ENCODE results near the gene LIPG. TPM values are rescaled to one million over a fixed set of nuclear protein-coding genes. Genes with fewer than 3 reads are reported as not detected.

LIPG gene
- total and polyA plus RNA-seq, 9 of the 15 experiments (the other 6 are each of a cell fraction or from before 2014, with no cell fraction given), result 0.76 to 1.8 (median 1.3) TPM

DNA sequence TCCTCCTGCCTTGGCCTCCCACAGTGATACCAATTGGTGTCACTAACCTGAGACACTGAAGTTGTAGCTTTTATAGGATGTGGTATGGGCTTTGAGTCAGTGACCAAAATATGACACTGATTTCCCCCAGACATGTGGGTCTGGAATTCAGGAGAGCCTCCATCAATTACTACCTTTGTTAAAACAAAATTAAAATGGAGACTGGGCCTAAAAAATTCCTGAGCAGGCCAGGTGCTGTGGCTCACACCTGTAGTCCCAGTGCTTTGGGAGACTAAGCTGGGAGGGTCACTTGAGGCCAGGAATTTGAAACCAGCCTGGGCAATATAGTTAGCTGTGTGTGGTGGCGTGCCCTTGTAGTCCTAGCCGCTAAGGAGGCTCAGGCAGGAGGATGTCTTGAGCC is 36.9 kb upstream of the LIPG start (continued):
- TF ChIP-seq ZNF778 (CRISPR knock-in tag; IDR thresholded peaks at IDR 0.05) (no peak), ZNF217 (CRISPR knock-in tag; IDR thresholded peaks at IDR 0.05) (no peak), HDAC1 (IDR thresholded peaks at IDR 0.05) (no peak), CLOCK (CRISPR knock-in tag; IDR thresholded peaks at IDR 0.05; ENCODE audit: borderline replicate concordance) (no peak), RAD51 (IDR thresholded peaks at IDR 0.05; ENCODE audit: borderline replicate concordance, low read depth) (no peak), USF1 (CRISPR knock-in tag; IDR thresholded peaks at IDR 0.05) (no peak), FIP1L1 (IDR thresholded peaks at IDR 0.05; ENCODE audit: low read depth, low read length, poor library complexity, severe bottlenecking) (no peak)

- H3K36me3 ChIP-seq (ENCODE audit: control insufficient read depth, insufficient read depth, low read length), result no peaks in the 10 kb centered on the region
- FAIRE-seq (no peak), ATAC-seq (no peak), DNase-seq (ENCODE audit: extremely low read depth in 1 of 4, low spot score in 3 of 4) (no peak)
- in situ Hi-C loops (cut with MboI) (no loop called here), intact Hi-C loops (cut with micrococcal nuclease) (no loop called here)
- ChIA-PET POLR2A (interaction anchor here (1.1 kb wide), 1 partner anchor 333 kb away, joined by 3 read pairs; no protein-coding TSS in a partner anchor), CTCF (ENCODE audit: low intra/inter-chr PET ratio) (no interaction called here)
- H3K9me3 ChIP-seq (replicated peaks; ENCODE audit: control insufficient read depth, insufficient read depth, low read depth, low read length), result no peaks in the 10 kb centered on the region
- no peaks in the 10 kb centered on the region for H3K9me1 ChIP-seq (ENCODE audit: control insufficient read depth, insufficient read depth, low read length)
- WGBS (ENCODE audit: insufficient coverage, low coverage, missing lambda C conversion rate), result 64% methylated on average over 2 of the region's 2 CpGs
- H3K9ac ChIP-seq (ENCODE audit: insufficient read depth in 1 of 2, low read depth in 2 of 2, low read length in 2 of 2), result no peak overlapping the region
- H3K4me3 ChIP-seq, result no peak overlapping the region
- no peak overlapping the region for H3K4me2 ChIP-seq (ENCODE audit: insufficient read depth, low read length)
- H3K79me2 ChIP-seq (ENCODE audit: control insufficient read depth, insufficient read depth, low read length), result no peaks in the 10 kb centered on the region
- H3K27ac ChIP-seq (ENCODE audit: extremely low read depth, low read depth, low read length), result no peak overlapping the region
- H2AFZ ChIP-seq (ENCODE audit: low read depth, low read length), result no peak overlapping the region
- H3K4me1 ChIP-seq (replicated peaks in 1 of 2; ENCODE audit: control insufficient read depth in 2 of 2, insufficient read depth in 2 of 2, low read length in 2 of 2), result peaks cover 3 to 25% of the 10 kb centered on the region in 2 experiments; a peak in 3 of 5 replicates
- no TSS peak for BruUV-seq (replicated peaks)
- TF ChIP-seq, protein P1, sequence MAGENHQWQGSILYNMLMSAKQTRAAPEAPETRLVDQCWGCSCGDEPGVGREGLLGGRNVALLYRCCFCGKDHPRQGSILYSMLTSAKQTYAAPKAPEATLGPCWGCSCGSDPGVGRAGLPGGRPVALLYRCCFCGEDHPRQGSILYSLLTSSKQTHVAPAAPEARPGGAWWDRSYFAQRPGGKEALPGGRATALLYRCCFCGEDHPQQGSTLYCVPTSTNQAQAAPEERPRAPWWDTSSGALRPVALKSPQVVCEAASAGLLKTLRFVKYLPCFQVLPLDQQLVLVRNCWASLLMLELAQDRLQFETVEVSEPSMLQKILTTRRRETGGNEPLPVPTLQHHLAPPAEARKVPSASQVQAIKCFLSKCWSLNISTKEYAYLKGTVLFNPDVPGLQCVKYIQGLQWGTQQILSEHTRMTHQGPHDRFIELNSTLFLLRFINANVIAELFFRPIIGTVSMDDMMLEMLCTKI (IDR thresholded peaks at IDR 0.05; ENCODE audit: partially characterized antibody), result no peak
- TF ChIP-seq NCOA1 (IDR thresholded peaks at IDR 0.05; ENCODE audit: low read depth), result no peak
- no peak for TF ChIP-seq ZNF668 (CRISPR knock-in tag; IDR thresholded peaks at IDR 0.05)
- no peaks in the 10 kb centered on the region for H3K27me3 ChIP-seq (ENCODE audit: control insufficient read depth in 2 of 2, insufficient read depth in 2 of 2, low read length in 2 of 2)
- no peaks in the 10 kb centered on the region for H4K20me1 ChIP-seq (replicated peaks; ENCODE audit: control insufficient read depth, insufficient read depth, low read length)
Measured at GRCh38 chr18:49525981-49526380, 35.9 kb upstream of the LIPG start.

Data from K562 (cell line).